ENCODE measurements around the gene TMEM168.

GRCh38 chr7:112753298-112753697 is 36.9 kb downstream of the TMEM168 start:
- TF ChIP-seq CTCF (optimal IDR thresholded peaks at IDR 0.05 in 1 of 3, IDR thresholded peaks at IDR 0.05 in 1 of 3, conservative IDR thresholded peaks at IDR 0.05 in 1 of 3; ENCODE audit: extremely low read depth in 1 of 3, insufficient read depth in 2 of 3, low read length in 3 of 3) (no peak), EZH2 (IDR thresholded peaks at IDR 0.05; ENCODE audit: low read length) (no peak)
